Cardiac fibroblast (primary cell): ENCODE measurements around the gene KCNJ16.
A peak's percentile ranks its signal among the peaks of the same experiment; 100 is the strongest.

Source experiments
- DNase-seq, 2 donors: peaks; one replicate each; pipeline versions ENCODE4 v3.0.0 to v3.0.0-alpha.2; 2010; ENCODE audit warnings: low read depth in 2 of 2
- H3K4me3 ChIP-seq, 2 donors: replicated peaks in 1 of 2; 1 replicate in 1 of 2; 2 replicates in 1 of 2; pipeline ENCODE4 v1.5.1; 2011; ENCODE audit warnings: low read depth in 2 of 2, low read length in 2 of 2, mild to moderate bottlenecking in 2 of 2, moderate library complexity in 1 of 2
- TF ChIP-seq, protein P1 (sequence below): IDR thresholded peaks from one replicate; pipeline ENCODE4 v1.5.1; 2011; ENCODE audit warnings: low read depth, mild to moderate bottlenecking, low read length, inconsistent platforms

KCNJ16 gene

DNA sequence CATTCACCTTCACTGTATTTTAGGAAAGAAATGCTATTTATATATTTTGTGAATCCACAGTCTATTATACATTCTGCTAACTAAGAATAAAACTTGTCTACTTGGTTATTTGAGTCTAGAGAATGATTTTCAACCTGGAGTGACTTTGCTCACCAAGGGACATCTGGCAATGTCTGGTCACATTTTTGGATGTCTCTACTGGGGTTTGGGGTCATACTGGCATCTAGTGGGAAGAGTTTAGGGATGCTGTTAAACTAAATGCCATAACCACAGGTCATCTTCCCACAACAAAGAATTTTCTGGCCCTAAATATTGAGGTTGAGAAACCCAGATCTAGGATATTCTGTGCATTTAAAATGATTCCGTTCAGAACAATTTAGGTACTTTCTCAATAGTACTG lies 26.0 kb downstream of the KCNJ16 start:
- H3K4me3 ChIP-seq = no peak overlapping the region
- peak in 1 of 2 donors; percentile 42 for DNase-seq
- TF ChIP-seq, protein P1, sequence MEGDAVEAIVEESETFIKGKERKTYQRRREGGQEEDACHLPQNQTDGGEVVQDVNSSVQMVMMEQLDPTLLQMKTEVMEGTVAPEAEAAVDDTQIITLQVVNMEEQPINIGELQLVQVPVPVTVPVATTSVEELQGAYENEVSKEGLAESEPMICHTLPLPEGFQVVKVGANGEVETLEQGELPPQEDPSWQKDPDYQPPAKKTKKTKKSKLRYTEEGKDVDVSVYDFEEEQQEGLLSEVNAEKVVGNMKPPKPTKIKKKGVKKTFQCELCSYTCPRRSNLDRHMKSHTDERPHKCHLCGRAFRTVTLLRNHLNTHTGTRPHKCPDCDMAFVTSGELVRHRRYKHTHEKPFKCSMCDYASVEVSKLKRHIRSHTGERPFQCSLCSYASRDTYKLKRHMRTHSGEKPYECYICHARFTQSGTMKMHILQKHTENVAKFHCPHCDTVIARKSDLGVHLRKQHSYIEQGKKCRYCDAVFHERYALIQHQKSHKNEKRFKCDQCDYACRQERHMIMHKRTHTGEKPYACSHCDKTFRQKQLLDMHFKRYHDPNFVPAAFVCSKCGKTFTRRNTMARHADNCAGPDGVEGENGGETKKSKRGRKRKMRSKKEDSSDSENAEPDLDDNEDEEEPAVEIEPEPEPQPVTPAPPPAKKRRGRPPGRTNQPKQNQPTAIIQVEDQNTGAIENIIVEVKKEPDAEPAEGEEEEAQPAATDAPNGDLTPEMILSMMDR = no peak

DNA sequence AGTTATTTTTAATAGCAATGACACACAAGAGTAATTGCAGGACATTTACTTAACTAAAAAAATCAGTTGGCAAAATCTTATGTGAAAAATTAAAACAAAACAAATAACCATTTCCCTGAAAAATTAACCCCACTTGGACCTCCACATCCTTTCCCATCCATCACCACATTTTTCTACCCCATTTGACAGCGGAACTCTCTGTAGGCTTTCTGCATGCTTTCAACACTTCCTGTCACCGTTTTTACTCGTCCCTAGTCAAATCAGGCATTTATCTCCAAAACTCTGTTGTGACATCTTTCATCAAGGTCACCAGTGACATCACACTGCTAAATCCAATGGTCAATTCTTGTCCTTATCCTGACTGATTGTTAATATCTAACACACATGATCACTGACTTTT lies 27.5 kb downstream of the KCNJ16 start:
- TF ChIP-seq, protein P1 = no peak
- no peak overlapping the region for H3K4me3 ChIP-seq
- no peak for DNase-seq

DNA sequence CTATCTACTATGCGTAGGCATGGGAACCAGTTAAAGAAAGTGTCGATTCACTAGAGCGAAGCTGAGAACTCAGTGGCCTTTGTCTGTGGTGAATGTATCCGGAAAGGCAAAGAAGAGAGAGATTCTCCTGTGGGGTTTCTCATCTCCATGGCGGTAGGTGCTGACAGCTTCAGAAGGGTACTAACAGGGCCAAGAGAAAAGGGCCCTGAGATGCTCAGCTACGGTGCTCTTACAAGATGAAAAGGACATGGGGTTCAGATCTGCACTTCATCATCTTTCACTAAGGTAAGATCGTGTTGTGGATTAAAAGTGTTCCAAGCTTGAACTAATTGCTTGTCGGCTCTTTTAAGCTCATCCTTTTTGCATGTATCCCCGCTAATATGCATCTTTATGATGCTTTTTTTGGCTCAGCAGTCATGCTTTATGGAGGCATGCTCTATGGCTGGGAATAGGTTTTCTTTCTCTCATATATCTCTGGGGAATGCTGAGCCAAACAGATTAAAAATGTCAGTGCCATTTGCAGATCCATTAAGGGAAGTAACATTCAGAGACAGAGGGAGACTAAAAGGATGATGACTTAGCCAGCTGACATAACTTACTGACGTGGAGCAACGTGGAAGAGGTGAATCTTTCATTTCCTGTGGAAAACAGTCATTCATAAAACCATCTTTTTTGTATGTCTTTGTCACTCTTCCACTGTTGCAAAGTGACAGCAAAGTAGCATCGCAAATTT lies 29.9 kb downstream of the KCNJ16 start:
- TF ChIP-seq, protein P1 = no peak
- peak in 1 of 2 donors; percentile 40 for DNase-seq
- H3K4me3 ChIP-seq = no peak overlapping the region

DNA sequence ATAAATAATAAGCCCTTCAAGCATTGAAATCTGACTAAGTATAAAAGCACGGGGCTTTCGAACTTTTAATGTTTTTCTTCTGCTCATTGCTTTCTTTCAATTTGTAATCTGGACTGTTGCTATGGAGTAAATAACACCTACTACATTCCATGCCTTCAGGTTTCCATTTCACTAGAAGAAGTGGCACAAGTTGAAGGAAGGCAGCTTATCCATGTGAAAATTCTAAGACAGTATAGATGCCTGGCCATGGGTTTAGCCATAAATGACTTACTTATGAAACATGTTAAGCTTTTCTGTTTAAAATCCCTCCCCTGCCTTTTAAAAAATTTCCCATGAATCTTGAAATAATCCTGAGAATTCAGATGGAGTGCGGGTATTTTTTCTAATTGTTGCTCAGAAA lies 30.6 kb downstream of the KCNJ16 start:
- TF ChIP-seq, protein P1 = no peak
- DNase-seq = no peak
- no peak overlapping the region for H3K4me3 ChIP-seq

DNA sequence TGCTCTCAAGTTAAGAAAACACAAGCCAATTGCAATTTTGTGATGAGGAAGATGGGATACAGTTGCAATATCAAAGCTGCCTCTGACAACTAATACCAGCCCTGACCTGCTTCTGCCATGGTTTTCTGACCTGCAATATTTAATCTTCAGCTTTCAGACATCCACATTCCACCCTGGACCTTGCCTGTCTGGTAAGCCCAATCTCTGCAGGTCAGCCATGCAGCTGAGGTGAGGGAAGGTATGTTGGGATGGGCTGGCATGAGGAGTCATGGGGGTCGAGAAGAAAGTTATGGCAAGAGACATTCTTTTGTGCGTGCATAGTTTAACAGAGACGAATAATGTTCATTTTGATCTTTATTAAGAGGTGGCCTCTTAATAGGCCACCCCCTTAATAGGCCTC lies 31.5 kb downstream of the KCNJ16 start:
- DNase-seq = no peak
- no peak overlapping the region for H3K4me3 ChIP-seq
- TF ChIP-seq, protein P1 = no peak

DNA sequence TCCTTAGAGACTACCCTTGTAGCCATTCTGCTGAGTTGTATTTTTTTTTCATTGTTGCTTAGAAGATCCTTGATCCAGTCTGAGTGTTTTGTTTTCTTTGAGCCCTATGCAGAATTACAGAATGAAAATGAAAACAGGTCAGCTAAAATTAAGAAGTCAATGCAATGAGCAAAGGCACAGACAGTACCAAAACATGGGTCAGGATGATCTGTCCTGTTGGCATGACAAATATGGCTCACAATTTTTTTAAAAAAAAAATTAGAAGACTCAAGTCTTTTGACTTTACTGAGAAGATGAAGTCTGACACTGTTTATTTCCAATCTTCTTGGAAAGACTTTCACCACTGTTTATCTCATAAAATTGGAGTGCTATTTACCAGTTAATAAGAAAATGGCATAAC lies 32.4 kb downstream of the KCNJ16 start:
- H3K4me3 ChIP-seq = no peak overlapping the region
- TF ChIP-seq, protein P1 = no peak
- peak in 1 of 2 donors; percentile 67 for DNase-seq
